WI38 (cell line): ENCODE measurements around the gene TUBB3.

Experiments used
- H3K4me3 ChIP-seq: 2 replicates; pipeline ENCODE4 v1.5.1; 2011; ENCODE audit warnings: low read depth, mild to moderate bottlenecking, control low read depth, low read length
- CTCF ChIP-seq: IDR thresholded peaks from 2 replicates; pipeline ENCODE4 v1.5.1; 2012; ENCODE audit warnings: low read depth, mild to moderate bottlenecking, control low read depth, low read length

Gene TUBB3

DNA sequence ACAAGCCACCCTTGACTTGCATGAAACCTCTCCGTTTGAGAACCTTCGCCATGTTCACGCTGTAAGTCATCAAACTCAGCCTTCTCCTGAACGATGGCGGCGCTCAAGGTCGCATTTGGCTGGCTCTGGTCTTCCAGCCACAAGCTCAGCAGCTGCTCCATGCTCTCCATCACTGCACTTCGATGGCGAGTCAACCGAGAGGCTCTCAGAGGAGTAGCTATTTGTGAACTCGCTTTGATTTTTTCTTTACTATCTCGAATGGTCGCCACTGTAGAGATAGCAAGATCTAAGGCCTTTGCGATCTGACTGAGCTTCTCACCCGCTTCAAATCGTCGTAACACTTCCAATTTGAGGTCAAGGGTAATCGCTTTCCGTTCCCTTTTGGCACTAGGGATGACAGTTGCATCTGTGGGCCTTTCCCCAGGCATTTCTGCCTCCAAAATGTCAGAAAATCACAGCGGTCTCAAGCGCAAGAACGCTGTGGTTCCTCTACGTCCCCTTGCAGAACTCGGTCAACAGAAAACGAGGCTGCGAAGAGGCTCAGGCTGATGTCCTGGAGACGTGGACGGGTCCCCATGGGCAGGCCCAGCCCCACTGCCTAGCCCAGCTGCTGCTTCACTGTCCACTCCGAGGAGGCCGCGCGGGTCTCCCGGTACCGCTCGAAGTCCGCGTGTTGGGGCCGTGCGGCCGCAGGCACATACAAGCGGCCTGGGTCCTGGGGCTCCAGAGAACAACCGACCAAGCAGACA lies 48.5 kb downstream of the TUBB3 start:
- no peak for TF ChIP-seq CTCF
- peak overlapping the region; percentile 95 for H3K4me3 ChIP-seq

DNA sequence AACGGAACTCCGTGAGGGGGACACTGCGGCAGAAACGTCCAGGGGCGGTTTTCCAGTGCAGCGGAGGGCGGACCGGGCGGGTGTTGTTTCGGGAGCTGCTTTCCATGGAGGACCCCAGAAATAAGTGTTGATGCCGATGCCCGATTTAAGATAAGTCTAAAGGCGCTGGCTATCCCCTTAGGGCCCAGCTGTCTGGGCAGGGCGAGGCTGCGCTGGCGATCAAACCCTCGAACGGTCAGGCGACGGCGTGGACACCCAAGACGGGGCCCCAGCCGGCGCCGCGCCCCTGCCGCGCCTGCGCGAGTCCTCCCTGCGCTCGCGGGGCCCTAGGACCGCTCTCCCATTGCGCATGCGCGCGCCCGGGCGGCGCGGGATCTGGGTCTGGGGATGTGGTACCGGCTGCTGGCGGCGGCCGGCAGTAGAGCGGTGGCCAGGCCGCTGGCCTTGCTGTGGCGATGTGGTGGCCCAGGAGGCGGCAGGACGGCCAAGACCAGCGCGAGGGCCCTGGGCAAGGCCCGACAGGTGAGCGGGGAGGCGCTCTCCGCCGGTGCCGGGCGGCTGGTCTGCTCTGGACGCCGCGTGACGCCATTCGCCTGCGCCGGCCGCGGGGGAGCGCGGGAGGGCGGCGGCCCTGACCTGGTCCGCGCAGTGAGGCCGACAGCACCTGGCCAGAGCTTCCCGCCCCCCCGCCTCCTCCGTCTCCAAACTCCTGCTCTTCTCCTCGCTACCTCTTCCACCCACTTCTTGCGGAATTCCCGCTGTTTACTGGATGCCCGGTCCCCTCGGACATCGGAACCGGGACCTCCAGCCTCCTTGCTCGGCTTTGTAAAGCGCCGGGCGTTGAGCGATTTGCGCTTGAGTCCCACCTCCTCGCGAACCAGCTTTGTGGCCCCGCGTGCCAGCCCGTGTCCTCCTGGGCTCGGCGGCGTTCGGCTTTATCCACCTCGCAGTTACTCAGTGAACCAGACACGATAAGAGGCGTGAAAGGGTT lies 49.4 kb downstream of the TUBB3 start:
- TF ChIP-seq CTCF = no peak
- H3K4me3 ChIP-seq = peak overlapping the region; percentile 95

- no peak for TF ChIP-seq CTCF
- H3K4me3 ChIP-seq = peak overlapping the region; percentile 95
These were observed 50.1 kb downstream of the TUBB3 start for GRCh38 chr16:89973235-89973634.

GRCh38 chr16:89973654-89974335 lies 50.7 kb downstream of the TUBB3 start:
- peak overlapping the region; percentile 95 for H3K4me3 ChIP-seq
- TF ChIP-seq CTCF = no peak

DNA sequence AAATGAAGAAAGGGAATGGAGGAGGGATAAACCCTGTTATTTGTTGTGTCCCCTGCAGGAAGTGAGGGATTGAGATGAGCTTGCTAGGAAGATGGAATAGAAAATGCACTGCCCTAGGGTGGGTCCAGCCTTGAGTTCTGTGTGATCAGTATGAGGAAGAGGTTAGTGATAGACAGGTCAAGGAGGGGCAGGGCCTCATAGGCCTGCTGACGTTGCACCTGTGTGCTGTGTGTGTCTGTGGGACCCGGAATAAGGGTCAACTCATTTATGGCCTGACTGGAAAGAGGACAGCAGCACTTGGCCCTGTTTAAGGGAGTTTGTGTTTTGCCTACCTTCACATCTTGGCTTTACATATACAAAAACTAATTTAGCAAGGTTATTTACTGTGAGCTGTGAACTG lies 51.7 kb downstream of the TUBB3 start:
- no peak overlapping the region for H3K4me3 ChIP-seq
- no peak for TF ChIP-seq CTCF

DNA sequence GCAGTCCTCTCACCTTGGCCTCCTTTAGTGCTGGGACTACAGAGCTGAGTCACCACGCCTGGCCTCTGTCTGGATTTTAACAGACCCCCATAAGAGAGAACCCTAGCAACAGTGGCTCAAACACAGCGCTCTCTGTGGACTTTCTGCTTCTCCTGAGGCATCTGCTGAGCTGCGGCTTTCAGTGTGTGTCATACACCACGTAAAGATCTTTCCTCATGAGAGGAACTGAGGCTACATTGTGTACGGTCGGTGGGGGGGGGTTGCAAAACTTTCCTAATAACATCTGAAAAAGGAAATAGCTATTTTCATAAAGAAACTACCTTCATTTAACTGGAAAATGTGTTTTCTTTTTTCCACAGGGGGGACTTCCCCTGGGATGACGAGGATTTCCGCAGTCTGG lies 58.3 kb downstream of the TUBB3 start:
- no peak overlapping the region for H3K4me3 ChIP-seq
- TF ChIP-seq CTCF = no peak
